ENCODE measurements around the gene LSP1.

The LSP1 gene

GRCh38 chr11:1920128-1920908, 67.4 kb downstream of the LSP1 start:
- DNase-seq = no peak

GRCh38 chr11:1920909-1921573, 68.2 kb downstream of the LSP1 start:
- no peak for DNase-seq

GRCh38 chr11:1921574-1922141, 68.8 kb downstream of the LSP1 start:
- peak; percentile 57 for DNase-seq

GRCh38 chr11:1922481-1923081, 69.7 kb downstream of the LSP1 start:
- DNase-seq = no peak

DNA sequence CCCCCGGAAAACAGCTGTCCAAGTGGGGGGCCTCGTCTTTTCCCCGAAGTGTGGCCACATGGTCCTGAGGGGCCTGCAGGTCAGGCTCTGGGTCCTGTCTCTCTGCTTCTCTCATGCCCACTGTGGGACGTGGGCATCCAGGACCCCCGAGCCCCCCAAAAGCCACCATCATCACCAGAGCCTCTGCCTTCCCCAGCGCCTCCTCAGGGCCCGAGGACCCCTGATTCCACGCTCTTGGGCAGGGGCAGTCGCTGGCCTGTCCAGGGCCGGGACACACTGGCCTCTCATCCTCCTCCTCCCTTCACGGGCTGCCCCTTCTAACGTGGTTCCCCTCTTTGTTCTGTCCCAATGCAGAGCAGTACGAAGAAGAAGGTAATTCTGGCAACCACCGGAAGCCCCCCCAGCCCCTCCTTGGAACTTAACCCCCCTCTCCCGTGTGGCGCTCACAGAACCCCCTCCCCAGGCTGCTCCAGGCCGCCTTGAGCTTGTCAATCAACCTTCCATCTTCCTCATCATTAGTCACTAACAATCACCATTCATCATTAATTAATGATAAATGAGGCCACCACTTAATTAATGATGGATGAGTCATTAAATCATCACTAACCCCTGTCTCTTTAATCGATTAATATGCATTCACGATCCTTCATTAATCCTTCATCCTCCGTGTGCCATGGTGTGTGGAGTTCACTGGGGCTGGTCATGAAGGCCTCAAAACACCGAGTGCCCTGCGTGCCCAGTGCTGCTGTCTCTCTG, 70.5 kb downstream of the LSP1 start:
- no peak for DNase-seq

GRCh38 chr11:1924181-1924580, 71.3 kb downstream of the LSP1 start:
- no peak for DNase-seq

GRCh38 chr11:1924646-1925372, 71.9 kb downstream of the LSP1 start:
- DNase-seq = no peak

DNA sequence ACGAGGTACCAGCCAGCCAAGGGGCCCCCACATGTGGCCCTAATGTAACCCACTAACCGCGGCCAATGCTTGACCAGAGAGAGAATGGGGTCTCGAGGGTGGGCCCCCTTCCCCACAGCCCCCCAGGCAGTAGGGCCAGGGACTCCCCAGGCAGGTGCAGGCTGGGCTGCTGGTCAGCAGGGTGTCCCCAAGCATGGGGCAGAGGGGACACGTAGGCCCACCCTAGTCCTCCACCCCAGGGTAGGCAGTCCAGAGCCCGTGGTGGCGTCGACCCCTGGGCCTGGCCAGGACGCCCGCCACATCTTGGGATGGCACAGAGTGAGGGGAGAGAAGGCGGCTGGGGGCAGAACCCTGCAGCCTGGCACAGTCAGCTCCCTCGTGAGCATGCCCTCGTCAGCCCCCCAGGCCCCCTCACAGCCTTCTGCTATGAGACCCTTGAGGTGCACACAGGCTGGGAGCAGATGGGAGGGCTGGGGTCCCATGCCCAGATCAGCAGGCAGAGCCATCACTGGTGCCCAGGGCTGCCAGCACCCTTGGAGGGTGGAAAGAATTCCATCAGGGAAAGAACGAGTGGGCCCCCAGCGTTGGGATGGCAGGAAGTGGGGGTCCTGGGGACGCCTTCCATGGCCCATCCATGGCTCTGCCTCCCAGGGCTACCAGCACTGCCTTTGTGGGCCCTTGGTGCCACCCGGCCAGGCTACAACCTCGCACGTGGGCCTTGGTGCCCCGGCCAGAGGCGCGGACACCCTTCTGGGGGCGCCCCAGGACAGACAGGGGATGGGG, 72.7 kb downstream of the LSP1 start:
- no peak for DNase-seq

DNA sequence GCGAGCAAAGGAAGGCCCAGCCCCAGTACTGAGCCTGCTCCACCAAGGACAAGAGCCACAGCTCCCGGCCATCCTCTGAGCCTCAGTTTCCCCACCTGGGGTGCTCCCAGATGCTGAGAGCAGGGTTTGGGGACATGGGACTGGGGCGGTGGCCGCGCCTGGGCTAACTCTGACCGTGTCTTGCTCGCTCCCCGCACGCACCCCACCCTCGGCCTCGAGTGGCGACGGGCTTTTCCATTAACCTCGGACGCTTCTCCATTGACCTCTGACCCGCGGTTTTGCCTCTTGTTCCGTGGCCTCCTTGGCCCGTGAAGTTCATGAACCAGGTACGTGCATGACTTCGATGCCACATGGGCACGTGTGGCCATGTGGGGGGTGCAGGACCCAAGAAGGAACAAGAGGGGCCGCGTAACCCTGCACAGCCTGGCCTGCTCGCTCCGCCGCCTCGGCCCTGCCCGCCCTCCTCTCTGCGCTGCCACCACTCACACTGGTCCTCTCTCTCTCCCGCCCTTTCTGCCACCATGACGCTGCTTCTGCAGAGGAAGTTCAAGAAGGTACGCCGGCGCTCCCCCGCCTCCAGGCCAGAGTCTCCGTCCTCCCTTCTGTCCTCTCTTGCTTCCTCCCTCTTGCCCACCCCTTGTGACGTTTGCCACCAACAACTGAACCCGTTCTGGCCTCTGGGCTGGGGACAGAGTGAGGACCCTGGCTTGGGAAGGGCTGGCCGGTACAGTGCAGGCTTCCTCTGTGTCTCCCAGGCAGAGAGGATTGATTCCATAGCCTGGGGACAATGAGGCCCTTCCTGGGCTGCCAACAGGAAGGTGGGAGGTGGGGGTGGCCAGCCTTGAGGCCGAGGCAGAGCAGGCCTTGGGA, 73.5 kb downstream of the LSP1 start:
- no peak for DNase-seq

DNA sequence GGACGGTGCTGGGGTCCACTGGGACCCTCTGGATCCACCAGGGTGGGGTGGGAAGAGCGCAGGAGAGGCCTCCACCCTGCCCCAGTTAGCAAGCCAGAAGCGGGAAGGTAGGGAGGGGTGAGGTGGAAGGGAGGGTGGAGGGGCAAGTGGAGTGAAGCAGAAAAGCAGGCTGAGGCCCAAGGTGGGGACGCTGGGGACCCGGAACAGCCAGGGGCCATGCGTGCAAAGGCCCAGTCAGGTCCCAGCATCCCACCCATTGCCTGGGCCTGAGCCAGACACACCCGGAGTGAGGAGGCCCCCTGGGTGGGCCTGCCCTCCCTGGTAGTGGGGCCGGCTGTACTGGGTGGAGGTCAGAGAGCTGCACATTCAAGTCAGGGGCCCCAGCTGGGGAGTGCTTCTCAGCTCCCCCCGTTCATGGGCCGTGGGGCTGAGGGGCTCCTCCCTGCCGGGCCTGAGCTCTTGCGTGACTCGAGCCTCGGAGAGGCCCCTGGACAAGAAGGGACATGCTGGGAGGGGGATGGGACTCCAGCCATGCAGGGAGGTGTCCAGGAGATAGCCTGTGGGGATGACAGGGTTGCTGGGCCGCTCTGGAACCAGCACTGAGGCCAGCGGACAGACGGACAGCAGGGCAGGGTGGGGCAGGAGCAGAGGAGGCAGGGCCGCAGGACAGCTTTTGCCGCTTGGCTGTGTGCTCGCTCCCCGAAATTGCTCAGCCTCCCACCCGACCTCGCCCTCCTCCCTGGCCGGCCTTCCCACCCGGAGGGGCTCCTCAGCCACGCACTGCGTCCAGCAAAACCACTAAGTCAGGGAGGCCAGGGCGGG, 74.4 kb downstream of the LSP1 start:
- DNase-seq = no peak

GRCh38 chr11:1927848-1928469, 75.1 kb downstream of the LSP1 start:
- no peak for DNase-seq

- DNase-seq = no peak
Observed at GRCh38 chr11:1928470-1928890, 75.6 kb downstream of the LSP1 start.

DNA sequence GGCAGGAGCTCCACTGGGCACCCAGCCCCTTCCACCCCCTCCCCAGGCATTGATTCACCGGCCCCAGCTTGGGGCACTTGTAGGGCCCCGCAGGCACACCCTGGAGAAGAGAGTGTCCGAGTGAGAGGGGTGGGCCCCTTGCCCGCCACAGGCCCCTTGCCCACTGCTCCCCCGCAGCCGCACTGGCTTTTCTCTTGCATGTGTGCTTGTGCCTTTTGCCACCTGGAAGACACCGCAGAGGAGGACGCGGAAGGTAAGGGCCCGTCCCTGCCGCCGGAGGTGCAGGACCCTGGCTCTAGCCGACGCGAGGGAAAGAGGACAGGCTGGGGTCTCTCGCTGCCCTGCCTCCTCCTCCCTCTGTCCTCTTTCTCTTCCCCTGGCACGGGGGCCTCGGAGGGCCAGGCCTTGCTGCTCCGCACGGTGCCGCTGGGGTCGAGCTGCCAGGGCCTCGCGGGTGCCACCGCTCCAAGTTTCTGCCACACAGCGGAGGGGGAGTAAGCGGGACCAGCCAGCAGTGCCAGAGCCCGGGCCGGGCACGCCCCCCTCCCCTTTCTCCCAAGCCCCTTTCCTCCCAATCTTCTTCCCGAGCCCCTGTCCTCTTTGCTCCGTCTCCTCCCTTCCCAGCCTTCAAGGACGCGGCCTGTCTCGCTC, 76.1 kb downstream of the LSP1 start:
- no peak for DNase-seq

DNA sequence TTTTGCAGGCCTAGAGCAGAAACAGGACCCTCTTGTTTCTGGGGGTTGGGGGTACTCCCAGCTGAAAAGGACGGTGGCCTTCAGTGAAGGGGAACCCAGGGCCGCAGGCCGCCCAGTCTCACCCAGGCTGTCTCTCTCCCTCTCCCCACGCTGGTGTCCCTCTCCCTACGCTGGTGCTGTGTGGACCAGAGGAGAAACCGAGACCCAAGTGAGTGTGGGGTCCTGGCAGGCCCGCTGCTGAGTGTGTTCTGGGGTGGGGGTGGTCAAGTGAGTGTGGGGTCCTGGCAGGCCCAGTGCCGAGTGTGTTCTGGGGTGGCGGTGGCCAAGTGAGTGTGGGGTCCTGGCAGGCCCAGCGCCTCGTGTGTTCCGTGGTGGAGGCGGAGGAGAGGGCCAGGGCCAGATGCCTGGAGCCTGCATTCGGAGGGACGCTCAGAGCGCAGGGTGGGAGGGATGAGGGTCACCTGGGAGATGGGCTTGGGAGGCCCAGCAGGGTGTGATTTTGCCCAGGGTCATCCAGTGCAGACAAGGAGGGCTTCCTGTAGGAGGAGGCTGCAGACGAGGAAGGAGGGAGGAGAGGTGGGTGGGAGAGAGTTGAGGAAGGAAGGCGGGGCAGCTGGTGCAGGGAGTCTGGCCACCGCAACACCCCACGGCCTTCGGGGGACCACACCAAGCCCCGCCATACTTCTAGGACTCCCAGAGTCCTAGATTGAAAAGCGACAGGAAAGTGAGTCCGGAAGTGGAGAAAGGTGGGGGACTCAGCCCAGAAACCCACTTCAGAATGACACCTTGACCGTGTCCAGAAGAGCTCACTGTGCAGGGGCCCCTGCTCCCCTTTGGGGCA, 77.0 kb downstream of the LSP1 start:
- no peak for DNase-seq

GRCh38 chr11:1930462-1930830, 77.6 kb downstream of the LSP1 start:
- peak; percentile 10 for DNase-seq

- peak; percentile 67 for DNase-seq
Observed at GRCh38 chr11:1931341-1932104, 78.6 kb downstream of the LSP1 start.

GRCh38 chr11:1932105-1932480, 79.2 kb downstream of the LSP1 start:
- no peak for DNase-seq
